KMS-11 (cell line): ENCODE measurements around the gene VENTX.

ENCODE experiments used
- H2AFZ ChIP-seq: fragments of 200-600 bp; sonication (generic); 2 replicates; pipeline ENCODE4 v1.6.1; 2016; ENCODE audit warnings: antibody characterized with exemption, mixed run types, low read depth
- H3K27ac ChIP-seq: fragments of 200-600 bp; sonication (generic); 2 replicates; pipeline ENCODE4 v1.6.1; 2016; ENCODE audit warnings: mild to moderate bottlenecking, mixed run types
- H3K27me3 ChIP-seq: fragments of 200-600 bp; sonication (generic); 2 replicates; pipeline ENCODE4 v1.6.1; 2017; ENCODE audit warnings: mild to moderate bottlenecking, low read depth, mixed run types, moderate library complexity; ENCODE audit not compliant: insufficient read depth
- H3K36me3 ChIP-seq: fragments of 200-600 bp; sonication (generic); 2 replicates; pipeline ENCODE4 v1.6.1; 2017; ENCODE audit warnings: mild to moderate bottlenecking, mixed run types; ENCODE audit not compliant: insufficient read depth
- H3K4me1 ChIP-seq: fragments of 200-600 bp; sonication (generic); 2 replicates; pipeline ENCODE4 v1.6.1; 2016; ENCODE audit warnings: mild to moderate bottlenecking, low read depth, mixed run types; ENCODE audit not compliant: poor library complexity, severe bottlenecking
- H3K4me2 ChIP-seq: fragments of 200-600 bp; sonication (generic); 2 replicates; pipeline ENCODE4 v1.7.0; 2016; ENCODE audit warnings: mild to moderate bottlenecking, mixed run types
- H3K4me3 ChIP-seq: fragments of 200-600 bp; sonication (generic); IDR thresholded peaks from 2 replicates; pipeline ENCODE4 v1.6.1; 2017; ENCODE audit warnings: low read depth, low read length, mixed read lengths; ENCODE audit not compliant: insufficient read depth
- H3K79me2 ChIP-seq: fragments of 200-600 bp; sonication (generic); 2 replicates; pipeline ENCODE4 v1.6.1; 2016; ENCODE audit warnings: low read depth, mixed run types; ENCODE audit not compliant: insufficient read depth
- H3K9ac ChIP-seq: fragments of 200-600 bp; sonication (generic); 2 replicates; pipeline ENCODE4 v1.6.1; 2016; ENCODE audit warnings: mild to moderate bottlenecking, mixed run types
- H4K20me1 ChIP-seq: fragments of 200-600 bp; sonication (generic); 2 replicates; pipeline ENCODE4 v1.6.1; 2016; ENCODE audit warnings: mild to moderate bottlenecking, mixed run types; ENCODE audit not compliant: insufficient read depth
- CTCF ChIP-seq: fragments of 200-600 bp; sonication (generic); conservative IDR thresholded peaks from 2 replicates; pipeline ENCODE4 v1.6.1; 2017; ENCODE audit warnings: low read depth, mild to moderate bottlenecking, antibody characterized with exemption, low read length, moderate library complexity, mixed read lengths

Gene VENTX

DNA sequence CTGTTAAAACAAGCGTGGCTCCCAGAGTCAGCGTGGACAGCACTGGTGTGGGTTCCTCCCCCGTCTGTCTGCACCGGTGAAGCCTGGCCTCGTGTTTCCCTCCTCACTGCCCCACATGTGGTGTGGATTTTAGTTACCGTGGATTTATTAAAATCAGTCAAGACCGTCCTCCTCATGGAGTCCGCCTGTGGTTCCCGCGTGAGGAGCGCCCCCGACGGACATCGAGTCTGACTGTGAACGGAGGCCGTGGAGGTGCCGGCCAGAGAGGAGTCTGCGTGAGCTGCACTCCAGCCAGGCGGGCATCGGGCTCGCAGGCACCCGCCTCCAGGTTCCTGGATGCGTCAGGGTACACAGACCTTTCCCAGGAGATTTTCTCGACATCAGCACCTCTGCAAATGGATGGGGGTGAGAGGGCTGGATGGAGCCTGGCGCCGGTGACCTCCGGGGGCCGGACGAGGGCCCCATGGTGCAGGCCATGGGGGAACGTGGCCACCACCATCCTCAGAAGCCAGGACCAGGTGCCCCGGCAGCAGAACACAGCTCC, 33.9 kb upstream of the VENTX start:
- H3K4me2 ChIP-seq: no peak overlapping the region
- no peaks in the 10 kb centered on the region for H3K4me1 ChIP-seq
- H2AFZ ChIP-seq: no peak overlapping the region
- TF ChIP-seq CTCF: no peak
- H4K20me1 ChIP-seq: no peaks in the 10 kb centered on the region
- H3K79me2 ChIP-seq: no peaks in the 10 kb centered on the region
- no peak overlapping the region for H3K9ac ChIP-seq
- H3K36me3 ChIP-seq: no peaks in the 10 kb centered on the region
- peaks cover 61% of the 10 kb centered on the region for H3K27me3 ChIP-seq
- no peak overlapping the region for H3K4me3 ChIP-seq
- no peak overlapping the region for H3K27ac ChIP-seq

GRCh38 chr10:133204226-133205015, 33.2 kb upstream of the VENTX start:
- H3K27me3 ChIP-seq: peaks cover 61% of the 10 kb centered on the region
- TF ChIP-seq CTCF: no peak
- H3K79me2 ChIP-seq: no peaks in the 10 kb centered on the region
- H4K20me1 ChIP-seq: no peaks in the 10 kb centered on the region
- no peaks in the 10 kb centered on the region for H3K36me3 ChIP-seq
- no peak overlapping the region for H2AFZ ChIP-seq
- H3K9ac ChIP-seq: no peak overlapping the region
- H3K4me1 ChIP-seq: no peaks in the 10 kb centered on the region
- H3K27ac ChIP-seq: no peak overlapping the region
- no peak overlapping the region for H3K4me3 ChIP-seq
- H3K4me2 ChIP-seq: no peak overlapping the region

GRCh38 chr10:133205146-133205545, 32.5 kb upstream of the VENTX start:
- peaks cover 61% of the 10 kb centered on the region for H3K27me3 ChIP-seq
- H3K9ac ChIP-seq: no peak overlapping the region
- H3K4me2 ChIP-seq: no peak overlapping the region
- no peaks in the 10 kb centered on the region for H3K79me2 ChIP-seq
- no peak for TF ChIP-seq CTCF
- no peaks in the 10 kb centered on the region for H4K20me1 ChIP-seq
- no peaks in the 10 kb centered on the region for H3K4me1 ChIP-seq
- no peak overlapping the region for H3K4me3 ChIP-seq
- H3K27ac ChIP-seq: no peak overlapping the region
- no peaks in the 10 kb centered on the region for H3K36me3 ChIP-seq
- H2AFZ ChIP-seq: no peak overlapping the region

GRCh38 chr10:133206356-133207040, 31.2 kb upstream of the VENTX start:
- Histone ChIP-seq H3K4me2 (no peak overlapping the region), H3K9ac (no peak overlapping the region), H4K20me1 (no peaks in the 10 kb centered on the region), H2AFZ (no peak overlapping the region), H3K4me3 (no peak overlapping the region), H3K36me3 (no peaks in the 10 kb centered on the region), H3K27me3 (peaks cover 51% of the 10 kb centered on the region), H3K4me1 (no peaks in the 10 kb centered on the region), H3K79me2 (no peaks in the 10 kb centered on the region), H3K27ac (no peak overlapping the region)
- TF ChIP-seq CTCF: no peak
